Fibroblast of lung (primary cell): ENCODE measurements around the gene TRIP12.

Source experiments
- EZH2 ChIP-seq: IDR thresholded peaks from 2 replicates; pipeline ENCODE4 v1.5.1; 2012; ENCODE audit warnings: low read length, control low read depth, mild to moderate bottlenecking; ENCODE audit errors: missing control alignments
- TF ChIP-seq, protein P1 (sequence below), 2 donors: IDR thresholded peaks in 1 of 2; conservative IDR thresholded peaks in 1 of 2; 1 replicate in 1 of 2; 2 replicates in 1 of 2; pipeline ENCODE4 v1.5.1; 2011 to 2012; ENCODE audit warnings: low read length in 2 of 2, control low read depth in 1 of 2, inconsistent platforms in 1 of 2, low read depth in 1 of 2, mild to moderate bottlenecking in 1 of 2

DNA sequence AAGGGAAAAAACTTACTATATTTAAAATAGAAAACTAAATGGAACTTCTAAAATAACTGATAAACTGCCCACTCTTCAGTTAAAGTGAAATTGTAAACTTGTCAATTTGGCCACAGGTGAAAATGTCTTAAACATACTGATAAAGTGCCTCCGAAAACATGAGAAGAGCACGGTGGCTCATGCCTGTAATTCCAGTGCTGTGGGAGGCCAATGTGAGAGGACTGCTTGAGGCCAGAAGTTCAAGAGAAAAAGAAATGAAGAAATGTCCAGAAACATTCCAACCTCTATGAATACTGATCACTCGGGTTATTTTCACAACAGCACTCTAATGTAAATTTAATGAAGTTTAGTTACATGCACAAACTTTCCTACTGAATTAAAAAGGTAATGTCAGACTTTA, 144.1 kb downstream of the TRIP12 start:
- no peak for TF ChIP-seq EZH2
- TF ChIP-seq, protein P1, sequence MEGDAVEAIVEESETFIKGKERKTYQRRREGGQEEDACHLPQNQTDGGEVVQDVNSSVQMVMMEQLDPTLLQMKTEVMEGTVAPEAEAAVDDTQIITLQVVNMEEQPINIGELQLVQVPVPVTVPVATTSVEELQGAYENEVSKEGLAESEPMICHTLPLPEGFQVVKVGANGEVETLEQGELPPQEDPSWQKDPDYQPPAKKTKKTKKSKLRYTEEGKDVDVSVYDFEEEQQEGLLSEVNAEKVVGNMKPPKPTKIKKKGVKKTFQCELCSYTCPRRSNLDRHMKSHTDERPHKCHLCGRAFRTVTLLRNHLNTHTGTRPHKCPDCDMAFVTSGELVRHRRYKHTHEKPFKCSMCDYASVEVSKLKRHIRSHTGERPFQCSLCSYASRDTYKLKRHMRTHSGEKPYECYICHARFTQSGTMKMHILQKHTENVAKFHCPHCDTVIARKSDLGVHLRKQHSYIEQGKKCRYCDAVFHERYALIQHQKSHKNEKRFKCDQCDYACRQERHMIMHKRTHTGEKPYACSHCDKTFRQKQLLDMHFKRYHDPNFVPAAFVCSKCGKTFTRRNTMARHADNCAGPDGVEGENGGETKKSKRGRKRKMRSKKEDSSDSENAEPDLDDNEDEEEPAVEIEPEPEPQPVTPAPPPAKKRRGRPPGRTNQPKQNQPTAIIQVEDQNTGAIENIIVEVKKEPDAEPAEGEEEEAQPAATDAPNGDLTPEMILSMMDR (conservative IDR thresholded peaks at IDR 0.05 in 1 of 2, IDR thresholded peaks at IDR 0.05 in 1 of 2; ENCODE audit: low read depth in 1 of 2, low read length in 2 of 2): no peak
